Nephron (organoid): ENCODE data around the gene SHROOM2.

Experiments
- H3K27ac Mint-ChIP-seq, 3 experiments: 2 replicates each; pipeline ENCODE4 v1.8.0; 2020; ENCODE audit warnings: mixed read lengths in 3 of 3, mild to moderate bottlenecking in 2 of 3, moderate library complexity in 1 of 3
- H3K27me3 Mint-ChIP-seq: 2 replicates; pipeline ENCODE4 v1.8.0; 2021; ENCODE audit warnings: low read depth, mild to moderate bottlenecking, moderate library complexity, mixed read lengths
- H3K36me3 Mint-ChIP-seq: 2 replicates; pipeline ENCODE4 v1.8.0; 2020; ENCODE audit warnings: low read depth, mixed read lengths
- H3K4me1 Mint-ChIP-seq: 2 replicates; pipeline ENCODE4 v1.8.0; 2020; ENCODE audit warnings: mixed read lengths
- H3K4me3 Mint-ChIP-seq, 3 experiments: 2 replicates each; pipeline ENCODE4 v1.8.0; 2020; ENCODE audit warnings: mild to moderate bottlenecking in 3 of 3, mixed read lengths in 3 of 3, moderate library complexity in 2 of 3
- H3K9me3 Mint-ChIP-seq: 2 replicates; pipeline ENCODE4 v1.8.0; 2020; ENCODE audit warnings: mixed read lengths
- TF ChIP-seq, protein P1 (sequence below), 3 experiments: fragments of 200-600 bp; sonication (generic); IDR thresholded peaks; one replicate each; pipeline ENCODE4 v1.5.0; 2021; ENCODE audit warnings: antibody characterized with exemption in 3 of 3; ENCODE audit not compliant: unreplicated experiment in 3 of 3

Gene SHROOM2

DNA sequence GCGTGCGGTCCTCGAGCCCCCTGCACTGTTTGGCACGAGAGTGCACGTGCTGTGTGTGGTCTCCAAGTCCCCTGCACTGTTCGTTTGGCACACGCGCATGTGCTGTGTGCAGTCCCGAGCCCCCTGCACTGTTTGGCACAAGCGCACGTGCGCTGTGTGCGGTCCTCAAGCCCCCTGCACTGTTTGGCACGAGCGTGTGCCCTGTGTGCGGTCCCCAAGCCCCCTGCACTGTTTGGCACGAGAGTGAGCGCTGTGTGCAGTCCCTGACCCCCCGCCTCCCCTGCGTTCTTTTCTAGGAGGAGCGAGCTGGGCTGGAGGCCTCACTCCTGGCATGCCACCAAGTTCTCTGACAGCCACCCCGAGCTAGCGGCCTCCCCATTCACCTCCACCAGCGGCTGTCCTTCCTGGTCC is 104.5 kb downstream of the SHROOM2 start:
- TF ChIP-seq, protein P1, sequence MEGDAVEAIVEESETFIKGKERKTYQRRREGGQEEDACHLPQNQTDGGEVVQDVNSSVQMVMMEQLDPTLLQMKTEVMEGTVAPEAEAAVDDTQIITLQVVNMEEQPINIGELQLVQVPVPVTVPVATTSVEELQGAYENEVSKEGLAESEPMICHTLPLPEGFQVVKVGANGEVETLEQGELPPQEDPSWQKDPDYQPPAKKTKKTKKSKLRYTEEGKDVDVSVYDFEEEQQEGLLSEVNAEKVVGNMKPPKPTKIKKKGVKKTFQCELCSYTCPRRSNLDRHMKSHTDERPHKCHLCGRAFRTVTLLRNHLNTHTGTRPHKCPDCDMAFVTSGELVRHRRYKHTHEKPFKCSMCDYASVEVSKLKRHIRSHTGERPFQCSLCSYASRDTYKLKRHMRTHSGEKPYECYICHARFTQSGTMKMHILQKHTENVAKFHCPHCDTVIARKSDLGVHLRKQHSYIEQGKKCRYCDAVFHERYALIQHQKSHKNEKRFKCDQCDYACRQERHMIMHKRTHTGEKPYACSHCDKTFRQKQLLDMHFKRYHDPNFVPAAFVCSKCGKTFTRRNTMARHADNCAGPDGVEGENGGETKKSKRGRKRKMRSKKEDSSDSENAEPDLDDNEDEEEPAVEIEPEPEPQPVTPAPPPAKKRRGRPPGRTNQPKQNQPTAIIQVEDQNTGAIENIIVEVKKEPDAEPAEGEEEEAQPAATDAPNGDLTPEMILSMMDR (IDR thresholded peaks at IDR 0.05; ENCODE audit: unreplicated experiment in 3 of 3), result no peak
- Mint-ChIP-seq H3K36me3 (peaks cover 18% of the 10 kb centered on the region), H3K27me3 (no peaks in the 10 kb centered on the region), H3K27ac (peak overlapping the region in 2 of 3 experiments; percentile 22 to 88), H3K9me3 (peaks cover 16% of the 10 kb centered on the region), H3K4me3 (no peak overlapping the region), H3K4me1 (peaks cover 21% of the 10 kb centered on the region)

GRCh38 chrX:9895225-9895912 is 109.1 kb downstream of the SHROOM2 start:
- H3K36me3 Mint-ChIP-seq, result peaks cover 12% of the 10 kb centered on the region
- TF ChIP-seq, protein P1 (IDR thresholded peaks at IDR 0.05; ENCODE audit: unreplicated experiment in 3 of 3), result no peak
- H3K27ac Mint-ChIP-seq, result no peak overlapping the region
- H3K4me3 Mint-ChIP-seq, result no peak overlapping the region
- H3K27me3 Mint-ChIP-seq, result no peaks in the 10 kb centered on the region
- peaks cover 9% of the 10 kb centered on the region for H3K9me3 Mint-ChIP-seq
- peaks cover 28% of the 10 kb centered on the region for H3K4me1 Mint-ChIP-seq

DNA sequence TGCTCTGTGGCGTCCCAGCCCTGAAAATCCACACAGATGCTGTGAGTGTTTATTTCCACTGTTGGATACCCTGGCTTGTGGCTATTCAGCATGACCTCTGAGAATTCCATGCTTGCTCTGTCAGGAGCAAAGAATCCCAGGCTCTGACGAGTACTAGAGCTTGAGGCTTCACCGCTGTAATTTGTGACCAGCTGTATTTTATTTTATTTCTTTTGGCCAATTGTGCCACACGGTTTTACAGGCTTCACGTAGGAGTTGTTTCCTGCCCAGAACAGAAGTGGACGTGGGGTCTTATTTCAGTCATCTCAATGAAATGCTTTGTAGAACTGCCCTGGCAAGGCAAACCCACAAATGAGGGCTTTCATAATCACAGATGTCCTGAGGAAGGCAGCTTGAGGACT is 111.5 kb downstream of the SHROOM2 start:
- H3K9me3 Mint-ChIP-seq, result peaks cover 7% of the 10 kb centered on the region
- no peaks in the 10 kb centered on the region for H3K27me3 Mint-ChIP-seq
- peaks cover 12% of the 10 kb centered on the region for H3K36me3 Mint-ChIP-seq
- TF ChIP-seq, protein P1 (IDR thresholded peaks at IDR 0.05; ENCODE audit: unreplicated experiment in 3 of 3), result no peak
- H3K27ac Mint-ChIP-seq, result peak overlapping the region; percentile 76 to 94 (median 93)
- H3K4me3 Mint-ChIP-seq, result peak overlapping the region; percentile 19 to 72 (median 59)
- peaks cover 46% of the 10 kb centered on the region for H3K4me1 Mint-ChIP-seq

DNA sequence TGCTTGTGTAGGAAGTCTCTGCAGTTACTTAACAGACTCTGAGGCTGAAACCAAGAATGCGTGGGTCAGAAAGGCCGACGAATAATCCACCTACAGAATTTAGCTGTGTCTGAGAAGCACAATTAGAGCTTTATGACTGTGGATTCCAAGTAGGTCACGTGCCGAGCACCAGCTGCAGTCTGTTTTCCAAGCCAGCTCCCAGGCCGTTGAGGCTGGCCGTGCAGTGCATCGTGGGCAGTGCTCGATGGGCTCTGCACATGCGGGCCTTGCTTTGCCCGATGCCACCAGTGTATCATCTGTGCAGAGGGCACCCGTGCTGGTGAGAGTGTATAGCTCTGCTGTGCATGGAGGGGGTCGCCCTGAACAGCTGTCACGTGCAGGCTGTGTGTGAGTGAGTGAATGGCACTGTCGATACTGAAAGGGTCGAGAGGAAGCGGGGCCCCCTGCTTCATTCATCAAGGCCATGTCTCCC is 113.4 kb downstream of the SHROOM2 start:
- TF ChIP-seq, protein P1 (IDR thresholded peaks at IDR 0.05; ENCODE audit: unreplicated experiment in 3 of 3), result no peak
- H3K27me3 Mint-ChIP-seq, result no peaks in the 10 kb centered on the region
- peaks cover 6% of the 10 kb centered on the region for H3K9me3 Mint-ChIP-seq
- H3K4me3 Mint-ChIP-seq, result peak overlapping the region in 2 of 3 experiments; percentile 13 to 53
- H3K4me1 Mint-ChIP-seq, result peaks cover 53% of the 10 kb centered on the region
- peaks cover 11% of the 10 kb centered on the region for H3K36me3 Mint-ChIP-seq
- peak overlapping the region; percentile 63 to 94 (median 66) for H3K27ac Mint-ChIP-seq

- TF ChIP-seq, protein P1 (IDR thresholded peaks at IDR 0.05; ENCODE audit: unreplicated experiment in 3 of 3), result no peak
- Mint-ChIP-seq H3K36me3 (peaks cover 11% of the 10 kb centered on the region), H3K27me3 (peaks cover 4% of the 10 kb centered on the region), H3K4me3 (peak overlapping the region in 1 of 3 experiments; percentile 18), H3K4me1 (peaks cover 58% of the 10 kb centered on the region), H3K27ac (peak overlapping the region; percentile 18 to 87 (median 47)), H3K9me3 (peaks cover 12% of the 10 kb centered on the region)
Measured at GRCh38 chrX:9902656-9903055, 116.4 kb downstream of the SHROOM2 start.

DNA sequence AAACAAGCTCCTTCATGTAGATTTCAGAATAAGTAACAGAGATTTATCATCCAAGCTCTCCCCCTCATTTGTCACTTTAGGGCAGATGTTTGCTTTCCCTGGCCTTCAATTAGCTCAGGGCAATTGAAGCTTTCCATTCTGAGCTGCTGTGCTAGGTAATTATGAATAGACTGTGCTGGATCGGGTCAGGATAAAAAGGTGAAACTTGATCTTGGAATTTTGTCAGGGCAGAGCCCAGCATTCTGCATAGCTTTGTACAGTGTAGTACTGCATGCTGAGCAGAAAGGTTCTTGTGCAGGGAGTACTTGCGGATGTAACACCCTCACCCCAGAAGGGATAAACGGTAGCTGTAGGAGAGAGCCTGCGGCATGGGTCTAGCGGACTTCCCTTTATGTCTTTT is 116.9 kb downstream of the SHROOM2 start:
- Mint-ChIP-seq H3K4me1 (peaks cover 53% of the 10 kb centered on the region), H3K9me3 (peaks cover 12% of the 10 kb centered on the region), H3K36me3 (peaks cover 13% of the 10 kb centered on the region), H3K27me3 (peaks cover 4% of the 10 kb centered on the region), H3K27ac (peak overlapping the region; percentile 18 to 87 (median 47)), H3K4me3 (no peak overlapping the region)
- TF ChIP-seq, protein P1 (IDR thresholded peaks at IDR 0.05; ENCODE audit: unreplicated experiment in 3 of 3), result no peak
